Trophoblast cell (in vitro differentiated cells and primary cell): ENCODE data around the gene HMGB4.

ENCODE experiments used
- DNase-seq, 2 donors: peaks; one replicate each; pipeline ENCODE4 v3.0.0-alpha.2; 2016
- H2AFZ ChIP-seq: 2 replicates; pipeline ENCODE4 v1.6.1; 2013; ENCODE audit warnings: low read length, moderate library complexity, mild to moderate bottlenecking; ENCODE audit not compliant: insufficient read depth, poor library complexity
- H2AK5ac ChIP-seq: 2 replicates; pipeline ENCODE4 v1.6.1; 2013; ENCODE audit warnings: mild to moderate bottlenecking, low read length
- H2BK120ac ChIP-seq: 2 replicates; pipeline ENCODE4 v1.6.1; 2013; ENCODE audit warnings: low read length, mild to moderate bottlenecking, moderate library complexity; ENCODE audit not compliant: insufficient read depth, poor library complexity
- H2BK12ac ChIP-seq: 2 replicates; pipeline ENCODE4 v1.6.1; 2013; ENCODE audit warnings: mild to moderate bottlenecking, low read length, moderate library complexity
- H2BK5ac ChIP-seq: 2 replicates; pipeline ENCODE4 v1.6.1; 2013; ENCODE audit warnings: low read length, low read depth, moderate library complexity, mild to moderate bottlenecking; ENCODE audit not compliant: poor library complexity
- H3K14ac ChIP-seq: 2 replicates; pipeline ENCODE4 v1.6.1; 2013; ENCODE audit warnings: mild to moderate bottlenecking, low read length
- H3K18ac ChIP-seq: 2 replicates; pipeline ENCODE4 v1.6.1; 2013; ENCODE audit warnings: mild to moderate bottlenecking, low read length
- H3K23ac ChIP-seq: 2 replicates; pipeline ENCODE4 v1.6.1; 2013; ENCODE audit warnings: low read length
- H3K27ac ChIP-seq: 2 replicates; pipeline ENCODE4 v1.5.1; 2013; ENCODE audit warnings: low read depth, mild to moderate bottlenecking, inconsistent platforms, low read length, moderate library complexity
- H3K27me3 ChIP-seq: 2 replicates; pipeline ENCODE4 v1.6.1; 2013; ENCODE audit warnings: inconsistent platforms, mild to moderate bottlenecking, low read length, moderate library complexity; ENCODE audit not compliant: insufficient read depth
- H3K36me3 ChIP-seq, 2 experiments: 1 replicate in 1 of 2; 2 replicates in 1 of 2; pipeline ENCODE4 v1.6.1; 2013; ENCODE audit warnings: low read length in 2 of 2, mild to moderate bottlenecking in 2 of 2, moderate library complexity in 1 of 2; ENCODE audit not compliant: insufficient read depth in 2 of 2, control insufficient read depth in 1 of 2
- H3K4ac ChIP-seq: 2 replicates; pipeline ENCODE4 v1.6.1; 2013; ENCODE audit warnings: low read depth, mild to moderate bottlenecking, low read length, moderate library complexity
- H3K4me1 ChIP-seq, 2 experiments: 1 replicate in 1 of 2; 2 replicates in 1 of 2; pipeline ENCODE4 v1.6.1; 2013; ENCODE audit warnings: low read length in 2 of 2, mild to moderate bottlenecking in 2 of 2, moderate library complexity in 1 of 2; ENCODE audit not compliant: insufficient read depth in 2 of 2, control insufficient read depth in 1 of 2
- H3K4me2 ChIP-seq: 2 replicates; pipeline ENCODE4 v1.6.1; 2013; ENCODE audit warnings: inconsistent platforms, mild to moderate bottlenecking, low read length, moderate library complexity
- H3K4me3 ChIP-seq: 2 replicates; pipeline ENCODE4 v1.5.1; 2013; ENCODE audit warnings: mild to moderate bottlenecking, low read depth, low read length, inconsistent platforms
- H3K79me1 ChIP-seq: one replicate; pipeline ENCODE4 v1.6.1; 2013; ENCODE audit warnings: low read length
- H3K79me2 ChIP-seq: 2 replicates; pipeline ENCODE4 v1.6.1; 2013; ENCODE audit warnings: low read length, mild to moderate bottlenecking; ENCODE audit not compliant: control insufficient read depth, insufficient read depth, poor library complexity
- H3K9ac ChIP-seq: 2 replicates; pipeline ENCODE4 v1.6.1; 2013; ENCODE audit warnings: mild to moderate bottlenecking, low read length
- H3K9me3 ChIP-seq: 2 replicates; pipeline ENCODE4 v1.6.1; 2013; ENCODE audit warnings: low read depth, mild to moderate bottlenecking, control low read depth, inconsistent platforms, low read length; ENCODE audit not compliant: insufficient read depth
- H4K12ac ChIP-seq: 2 replicates; pipeline ENCODE4 v1.6.1; 2013; ENCODE audit warnings: low read depth, mild to moderate bottlenecking, low read length, moderate library complexity
- H4K8ac ChIP-seq: 2 replicates; pipeline ENCODE4 v1.6.1; 2013; ENCODE audit warnings: low read depth, mild to moderate bottlenecking, low read length, moderate library complexity
- H4K91ac ChIP-seq: one replicate; pipeline ENCODE4 v1.6.1; 2013; ENCODE audit warnings: low read depth, mild to moderate bottlenecking, low read length, moderate library complexity
- WGBS: extraction: QIAGEN DNeasy Blood & Tissue Kit; methylation state at CpG from one replicate; pipeline ENCODE4 v1.1.7; 2013; ENCODE audit warnings: missing lambda C conversion rate; ENCODE audit not compliant: insufficient read length, insufficient coverage; ENCODE audit errors: extremely low coverage; 5-methylcytosine and 5-hydroxymethylcytosine counted together

Gene HMGB4

GRCh38 chr1:33824971-33825370 lies 38.9 kb upstream of the HMGB4 start:
- Histone ChIP-seq H2BK5ac (no peak overlapping the region), H3K14ac (no peak overlapping the region), H3K36me3 (no peaks in the 10 kb centered on the region), H3K9me3 (peaks cover 8% of the 10 kb centered on the region), H2AFZ (no peak overlapping the region), H3K79me2 (no peaks in the 10 kb centered on the region), H3K27ac (no peak overlapping the region), H3K4me1 (no peaks in the 10 kb centered on the region), H2BK120ac (no peak overlapping the region), H3K18ac (no peak overlapping the region), H4K8ac (no peak overlapping the region), H2AK5ac (no peak overlapping the region), H4K91ac (no peak overlapping the region), H3K23ac (no peak overlapping the region), H3K27me3 (no peaks in the 10 kb centered on the region), H3K4me2 (no peak overlapping the region), H2BK12ac (no peak overlapping the region), H3K4ac (no peak overlapping the region), H3K79me1 (no peaks in the 10 kb centered on the region), H3K9ac (no peak overlapping the region), H3K4me3 (no peak overlapping the region), H4K12ac (no peak overlapping the region)
- no CpG with 5 or more reads among the region's 1 CpG for WGBS
- no peak for DNase-seq

GRCh38 chr1:33825506-33825905 lies 38.4 kb upstream of the HMGB4 start:
- Histone ChIP-seq H4K12ac (no peak overlapping the region), H2AFZ (no peak overlapping the region), H3K4ac (no peak overlapping the region), H2BK120ac (no peak overlapping the region), H3K27ac (no peak overlapping the region), H3K18ac (no peak overlapping the region), H3K9ac (no peak overlapping the region), H3K14ac (no peak overlapping the region), H2BK5ac (no peak overlapping the region), H3K9me3 (peaks cover 8% of the 10 kb centered on the region), H3K23ac (no peak overlapping the region), H4K91ac (no peak overlapping the region), H2BK12ac (no peak overlapping the region), H3K79me2 (no peaks in the 10 kb centered on the region), H3K4me2 (no peak overlapping the region), H3K4me1 (no peaks in the 10 kb centered on the region), H3K4me3 (no peak overlapping the region), H3K27me3 (no peaks in the 10 kb centered on the region), H3K79me1 (no peaks in the 10 kb centered on the region), H2AK5ac (no peak overlapping the region), H4K8ac (no peak overlapping the region), H3K36me3 (no peaks in the 10 kb centered on the region)
- no peak for DNase-seq
- no CpG with 5 or more reads among the region's 10 CpGs for WGBS

GRCh38 chr1:33826311-33826710 lies 37.6 kb upstream of the HMGB4 start:
- no peak overlapping the region for H2AFZ ChIP-seq
- no peak overlapping the region for H3K4me2 ChIP-seq
- no peak for DNase-seq
- no peak overlapping the region for H3K27ac ChIP-seq
- no peak overlapping the region for H3K9ac ChIP-seq
- no peak overlapping the region for H4K91ac ChIP-seq
- no peak overlapping the region for H3K18ac ChIP-seq
- H3K4me3 ChIP-seq = no peak overlapping the region
- H3K79me1 ChIP-seq = no peaks in the 10 kb centered on the region
- H3K9me3 ChIP-seq = peaks cover 8% of the 10 kb centered on the region
- no peak overlapping the region for H4K12ac ChIP-seq
- H2BK12ac ChIP-seq = no peak overlapping the region
- no peak overlapping the region for H3K23ac ChIP-seq
- H3K27me3 ChIP-seq = no peaks in the 10 kb centered on the region
- no peak overlapping the region for H4K8ac ChIP-seq
- H2BK120ac ChIP-seq = no peak overlapping the region
- H3K4ac ChIP-seq = no peak overlapping the region
- H3K4me1 ChIP-seq = no peaks in the 10 kb centered on the region
- no peak overlapping the region for H2BK5ac ChIP-seq
- no peak overlapping the region for H3K14ac ChIP-seq
- H2AK5ac ChIP-seq = no peak overlapping the region
- H3K79me2 ChIP-seq = no peaks in the 10 kb centered on the region
- no peaks in the 10 kb centered on the region for H3K36me3 ChIP-seq

DNA sequence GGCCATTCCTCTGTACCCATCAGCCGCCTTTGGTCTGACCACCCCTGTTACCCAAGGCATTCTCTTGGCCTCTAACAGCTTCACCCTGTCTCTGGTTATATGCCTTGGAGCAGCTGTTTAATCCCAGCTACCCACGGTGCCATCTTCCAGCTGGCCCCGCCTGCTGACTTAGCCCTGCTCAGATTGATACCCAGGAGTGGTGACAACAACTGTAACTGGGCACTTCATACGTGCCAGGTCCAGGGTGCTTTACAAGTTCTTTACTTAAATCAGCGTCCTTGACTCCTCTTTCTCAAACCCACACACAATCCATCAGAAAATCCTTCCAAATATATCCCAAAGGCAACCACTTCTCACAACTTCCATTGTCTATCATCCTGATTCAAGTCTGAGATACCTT lies 37.2 kb upstream of the HMGB4 start:
- no peak overlapping the region for H4K12ac ChIP-seq
- H2BK5ac ChIP-seq = no peak overlapping the region
- H3K4me3 ChIP-seq = no peak overlapping the region
- H3K23ac ChIP-seq = no peak overlapping the region
- no peak overlapping the region for H3K4ac ChIP-seq
- H3K4me1 ChIP-seq = no peaks in the 10 kb centered on the region
- no peak overlapping the region for H3K9ac ChIP-seq
- H3K79me2 ChIP-seq = no peaks in the 10 kb centered on the region
- DNase-seq = no peak
- H2AFZ ChIP-seq = no peak overlapping the region
- no peak overlapping the region for H2BK120ac ChIP-seq
- H3K36me3 ChIP-seq = no peaks in the 10 kb centered on the region
- H3K9me3 ChIP-seq = peaks cover 8% of the 10 kb centered on the region
- WGBS = no CpG with 5 or more reads among the region's 5 CpGs
- H3K18ac ChIP-seq = no peak overlapping the region
- H2AK5ac ChIP-seq = no peak overlapping the region
- no peaks in the 10 kb centered on the region for H3K79me1 ChIP-seq
- no peak overlapping the region for H3K4me2 ChIP-seq
- H3K27me3 ChIP-seq = no peaks in the 10 kb centered on the region
- no peak overlapping the region for H3K27ac ChIP-seq
- no peak overlapping the region for H4K8ac ChIP-seq
- H2BK12ac ChIP-seq = no peak overlapping the region
- no peak overlapping the region for H4K91ac ChIP-seq
- H3K14ac ChIP-seq = no peak overlapping the region
